ENCODE measurements around the gene ACOX3. TPM values are rescaled to one million over a fixed set of nuclear protein-coding genes. Genes with fewer than 3 reads are reported as not detected.
"Not testable (repeated sequence)": the region's sequence is repeated elsewhere in the genome, so short reads cannot be mapped to it uniquely, and the experiment has no call there.

Gene ACOX3
- total RNA-seq, 1 experiment from 2014 or later, result 17.9 TPM

GRCh38 chr4:8427262-8427661 lies 13.3 kb downstream of the ACOX3 start:
- no peak for DNase-seq (ENCODE audit: unreplicated experiment)
- BruUV-seq (replicated peaks), result no TSS peak
- Mint-ChIP-seq H3K4me3 (ENCODE audit: unreplicated experiment) (peak overlapping the region; percentile 98), H3K4me1 (ENCODE audit: insufficient read depth, unreplicated experiment) (peaks cover 28% of the 10 kb centered on the region), H3K9me3 (ENCODE audit: unreplicated experiment) (no peaks in the 10 kb centered on the region), H3K36me3 (ENCODE audit: insufficient read depth, unreplicated experiment) (peaks cover 22% of the 10 kb centered on the region), H3K27ac (ENCODE audit: low read depth, unreplicated experiment) (peak overlapping the region; percentile 97), H3K27me3 (ENCODE audit: insufficient read depth, unreplicated experiment) (no peaks in the 10 kb centered on the region)
- CTCF ChIA-PET, result interaction anchor here (0.6 to 1.9 kb wide), 7 partner anchors 9 to 250 kb away, joined by 3 to 5 read pairs (median 4); no protein-coding TSS in a partner anchor
- TF ChIP-seq CTCF (IDR thresholded peaks at IDR 0.05; ENCODE audit: unreplicated experiment), result no peak
- intact Hi-C loops (cut with micrococcal nuclease), result no loop called here
- POLR2A ChIA-PET, result interaction anchor here (1.0 to 3.6 kb wide), 4 partner anchors 9 to 239 kb away, joined by 3 to 105 read pairs (median 6); partner anchors contain the start of genes ACOX3 and TRMT44

- Mint-ChIP-seq H3K4me3 (ENCODE audit: unreplicated experiment) (no peak overlapping the region), H3K27ac (ENCODE audit: low read depth, unreplicated experiment) (no peak overlapping the region), H3K27me3 (ENCODE audit: insufficient read depth, unreplicated experiment) (no peaks in the 10 kb centered on the region), H3K9me3 (ENCODE audit: unreplicated experiment) (no peaks in the 10 kb centered on the region), H3K4me1 (ENCODE audit: insufficient read depth, unreplicated experiment) (peaks cover 37% of the 10 kb centered on the region), H3K36me3 (ENCODE audit: insufficient read depth, unreplicated experiment) (peaks cover 3% of the 10 kb centered on the region)
- ChIA-PET CTCF (no interaction called here), POLR2A (no interaction called here)
- no peak for TF ChIP-seq CTCF (IDR thresholded peaks at IDR 0.05; ENCODE audit: unreplicated experiment)
- BruUV-seq (replicated peaks), result no TSS peak
- intact Hi-C loops (cut with micrococcal nuclease), result no loop called here
- DNase-seq (ENCODE audit: unreplicated experiment), result no peak
These were observed 17.7 kb downstream of the ACOX3 start for GRCh38 chr4:8422786-8423185.

- Mint-ChIP-seq H3K9me3 (ENCODE audit: unreplicated experiment) (no peaks in the 10 kb centered on the region), H3K36me3 (ENCODE audit: insufficient read depth, unreplicated experiment) (no peaks in the 10 kb centered on the region), H3K27ac (ENCODE audit: low read depth, unreplicated experiment) (no peak overlapping the region), H3K4me3 (ENCODE audit: unreplicated experiment) (no peak overlapping the region), H3K4me1 (ENCODE audit: insufficient read depth, unreplicated experiment) (peaks cover 34% of the 10 kb centered on the region), H3K27me3 (ENCODE audit: insufficient read depth, unreplicated experiment) (no peaks in the 10 kb centered on the region)
- intact Hi-C loops (cut with micrococcal nuclease), result no loop called here
- no peak for TF ChIP-seq CTCF (IDR thresholded peaks at IDR 0.05; ENCODE audit: unreplicated experiment)
- ChIA-PET POLR2A (no interaction called here), CTCF (interaction anchor here (0.6 kb wide), 1 partner anchor 42 kb away, joined by 3 read pairs; no protein-coding TSS in a partner anchor)
- BruUV-seq (replicated peaks), result no TSS peak
- DNase-seq (ENCODE audit: unreplicated experiment), result no peak
These were observed 18.2 kb downstream of the ACOX3 start for GRCh38 chr4:8422327-8422726.

- BruUV-seq (replicated peaks); H3K9me3 Mint-ChIP-seq (ENCODE audit: unreplicated experiment); H3K27ac Mint-ChIP-seq (ENCODE audit: low read depth, unreplicated experiment); H3K36me3 Mint-ChIP-seq (ENCODE audit: insufficient read depth, unreplicated experiment); intact Hi-C loops (cut with micrococcal nuclease); H3K4me3 Mint-ChIP-seq (ENCODE audit: unreplicated experiment); H3K27me3 Mint-ChIP-seq (ENCODE audit: insufficient read depth, unreplicated experiment); DNase-seq (ENCODE audit: unreplicated experiment): not testable (repeated sequence)
- peaks cover 20% of the 10 kb centered on the region for H3K4me1 Mint-ChIP-seq (ENCODE audit: insufficient read depth, unreplicated experiment)
- CTCF ChIA-PET, result interaction anchor here (0.9 to 3.6 kb wide), 6 partner anchors 12 to 155 kb away, joined by 3 to 22 read pairs (median 4); no protein-coding TSS in a partner anchor
- POLR2A ChIA-PET, result interaction anchor here (0.5 to 1.3 kb wide), 5 partner anchors 9 to 1687 kb away, joined by 3 to 4 read pairs (median 3); no protein-coding TSS in a partner anchor
These were observed 20.4 kb downstream of the ACOX3 start for GRCh38 chr4:8420151-8420550.

Measured in MCF 10A (cell line).